Measurements from ENCODE around the gene RSRP1. TPM values are rescaled to one million over a fixed set of nuclear protein-coding genes. Genes with fewer than 3 reads are reported as not detected.

The RSRP1 gene
- total and polyA plus RNA-seq, 2 donors (not counting 3 experiments of a cell fraction or from before 2014, with no cell fraction given): 50.5 to 99.4 TPM

DNA sequence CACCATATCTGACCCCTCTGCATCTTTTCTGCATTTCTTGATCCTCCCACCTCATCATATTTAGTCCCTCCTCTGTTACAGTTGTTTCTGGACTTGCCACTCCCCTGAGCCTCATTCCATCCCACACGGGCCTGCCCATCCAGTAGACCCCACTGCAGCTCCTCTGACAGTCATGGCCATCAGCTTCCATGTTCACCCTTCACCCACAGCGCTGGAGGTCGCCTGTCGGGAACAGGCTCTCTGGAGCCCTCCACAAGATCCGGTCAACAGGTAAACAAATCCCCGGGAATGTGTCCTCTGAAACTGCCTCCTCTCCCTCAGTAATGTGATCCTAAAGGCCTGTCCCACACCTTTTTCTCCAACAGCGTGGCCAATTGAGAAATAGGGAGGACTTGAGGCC lies 46.2 kb downstream of the RSRP1 start:
- TF ChIP-seq POLR2A (IDR thresholded peaks at IDR 0.05; ENCODE audit: low read depth, low read length): no peak
- TF ChIP-seq, protein P1, sequence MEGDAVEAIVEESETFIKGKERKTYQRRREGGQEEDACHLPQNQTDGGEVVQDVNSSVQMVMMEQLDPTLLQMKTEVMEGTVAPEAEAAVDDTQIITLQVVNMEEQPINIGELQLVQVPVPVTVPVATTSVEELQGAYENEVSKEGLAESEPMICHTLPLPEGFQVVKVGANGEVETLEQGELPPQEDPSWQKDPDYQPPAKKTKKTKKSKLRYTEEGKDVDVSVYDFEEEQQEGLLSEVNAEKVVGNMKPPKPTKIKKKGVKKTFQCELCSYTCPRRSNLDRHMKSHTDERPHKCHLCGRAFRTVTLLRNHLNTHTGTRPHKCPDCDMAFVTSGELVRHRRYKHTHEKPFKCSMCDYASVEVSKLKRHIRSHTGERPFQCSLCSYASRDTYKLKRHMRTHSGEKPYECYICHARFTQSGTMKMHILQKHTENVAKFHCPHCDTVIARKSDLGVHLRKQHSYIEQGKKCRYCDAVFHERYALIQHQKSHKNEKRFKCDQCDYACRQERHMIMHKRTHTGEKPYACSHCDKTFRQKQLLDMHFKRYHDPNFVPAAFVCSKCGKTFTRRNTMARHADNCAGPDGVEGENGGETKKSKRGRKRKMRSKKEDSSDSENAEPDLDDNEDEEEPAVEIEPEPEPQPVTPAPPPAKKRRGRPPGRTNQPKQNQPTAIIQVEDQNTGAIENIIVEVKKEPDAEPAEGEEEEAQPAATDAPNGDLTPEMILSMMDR (IDR thresholded peaks at IDR 0.05; ENCODE audit: extremely low read depth in 1 of 2, insufficient read depth in 1 of 2, low read depth in 1 of 2, low read length in 2 of 2): no peak
- TF ChIP-seq JUN (IDR thresholded peaks at IDR 0.05; ENCODE audit: borderline replicate concordance, insufficient read depth, insufficient read length, low read depth): no peak
- TF ChIP-seq, protein P2, sequence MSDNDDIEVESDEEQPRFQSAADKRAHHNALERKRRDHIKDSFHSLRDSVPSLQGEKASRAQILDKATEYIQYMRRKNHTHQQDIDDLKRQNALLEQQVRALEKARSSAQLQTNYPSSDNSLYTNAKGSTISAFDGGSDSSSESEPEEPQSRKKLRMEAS (IDR thresholded peaks at IDR 0.05; ENCODE audit: insufficient read depth, insufficient read length): no peak
- TF ChIP-seq FOS (IDR thresholded peaks at IDR 0.05; ENCODE audit: borderline replicate concordance, insufficient read depth, low read length): no peak
- no peak for TF ChIP-seq POLR2AphosphoS5 (IDR thresholded peaks at IDR 0.05; ENCODE audit: insufficient read depth, low read depth, low read length)
- no peak for TF ChIP-seq EZH2 (IDR thresholded peaks at IDR 0.05; ENCODE audit: borderline replicate concordance, low read depth, low read length, severe bottlenecking)
- TF ChIP-seq MYC (IDR thresholded peaks at IDR 0.05; ENCODE audit: low read depth, low read length): no peak
- no peak for TF ChIP-seq GATA2 (IDR thresholded peaks at IDR 0.05; ENCODE audit: insufficient read depth, insufficient read length, low read depth, low read length)
- H3K9me1 ChIP-seq (replicated peaks; ENCODE audit: control insufficient read depth, extremely low read depth, insufficient read depth, low read length): no peaks in the 10 kb centered on the region
- no peak overlapping the region for H3K4me3 ChIP-seq (replicated peaks in 1 of 3; ENCODE audit: insufficient read depth in 1 of 3, low read depth in 1 of 3, low read length in 3 of 3)
- DNase-seq (ENCODE audit: low read depth, low spot score): no peak
- POLR2A ChIA-PET: no interaction called here
- CTCF ChIA-PET: no interaction called here
- no peak overlapping the region for H3K4me2 ChIP-seq (ENCODE audit: insufficient read depth, low read length)
- H3K9ac ChIP-seq (replicated peaks; ENCODE audit: extremely low read depth, insufficient read depth, low read length): no peak overlapping the region
- H3K27ac ChIP-seq (ENCODE audit: insufficient read depth, low read depth, low read length): no peak overlapping the region
- H3K27me3 ChIP-seq (ENCODE audit: control insufficient read depth in 2 of 2, insufficient read depth in 2 of 2, low read length in 2 of 2): peaks cover 8 to 10% of the 10 kb centered on the region in 2 experiments
- no peaks in the 10 kb centered on the region for H3K4me1 ChIP-seq (ENCODE audit: control insufficient read depth, extremely low read depth, insufficient read depth, low read length)
- H2AFZ ChIP-seq (ENCODE audit: low read depth, low read length): no peak overlapping the region
- dilution Hi-C loops (cut with MboI; ENCODE audit: extremely low pct_ligation_motif_present, low sequenced_read_pairs) (no loop called here), intact Hi-C loops (cut with micrococcal nuclease) (loop anchor here (5.0 kb wide), 1 partner anchor 269 kb away; the partner anchor contains the start of gene RUNX3)
- no peaks in the 10 kb centered on the region for H4K20me1 ChIP-seq (replicated peaks; ENCODE audit: control insufficient read depth, extremely low read depth, insufficient read depth, low read length)
- H3K36me3 ChIP-seq (ENCODE audit: control insufficient read depth in 2 of 2, extremely low read depth in 1 of 2, insufficient read depth in 2 of 2, low read length in 2 of 2): no peaks in the 10 kb centered on the region
- BruUV-seq (replicated peaks): no TSS peak
- no peaks in the 10 kb centered on the region for H3K79me2 ChIP-seq (ENCODE audit: control insufficient read depth, insufficient read depth, low read length)
- no peak for FAIRE-seq
- H3K9me3 ChIP-seq (replicated peaks; ENCODE audit: control insufficient read depth, insufficient read depth, low read length): no peaks in the 10 kb centered on the region

Data from endothelial cell of umbilical vein (primary cell).